T-helper 17 cell (primary cell): ENCODE measurements around the gene DIAPH3. TPM values are rescaled to one million over a fixed set of nuclear protein-coding genes. Genes with fewer than 3 reads are reported as not detected.

Source experiments
- ATAC-seq: fragments of 150-1000 bp; cut with Tn5 transposase; 2 replicates; pipeline ENCODE4 v1.10.0; 2021; ENCODE audit warnings: mild to moderate bottlenecking, moderate library complexity
- DNase-seq, 3 donors: peaks; one replicate each; pipeline versions ENCODE4 v3.0.0 to v3.0.0-alpha.2; 2020 to 2021
- H3K9me3 ChIP-seq: one replicate; pipeline ENCODE4 v1.7.0; 2013; ENCODE audit warnings: low read length, mild to moderate bottlenecking; ENCODE audit not compliant: control insufficient read depth, poor library complexity, severe bottlenecking
- H3K27ac Mint-ChIP-seq: one replicate; pipeline ENCODE4 v1.8.0; 2022; ENCODE audit warnings: mild to moderate bottlenecking, moderate library complexity, mixed read lengths
- H3K27me3 Mint-ChIP-seq: one replicate; pipeline ENCODE4 v1.8.0; 2022; ENCODE audit warnings: mixed read lengths
- H3K36me3 Mint-ChIP-seq: one replicate; pipeline ENCODE4 v1.8.0; 2022; ENCODE audit warnings: low read depth, mixed read lengths
- H3K4me1 Mint-ChIP-seq: one replicate; pipeline ENCODE4 v1.8.0; 2022; ENCODE audit warnings: mild to moderate bottlenecking, mixed read lengths
- H3K4me3 Mint-ChIP-seq: one replicate; pipeline ENCODE4 v1.8.0; 2022; ENCODE audit warnings: mild to moderate bottlenecking, moderate library complexity, mixed read lengths
- total RNA-seq, 4 donors: library from RNA in 2 of 4; stranded (reverse) in 2 of 4; gene quantifications; one replicate each; pipeline ENCODE4 v1.2.3 and lab custom pipeline; 2022 to 2026

DIAPH3 gene
- total RNA-seq, 2 donors from 2014 or later: 0.42 TPM; not detected in 1

DNA sequence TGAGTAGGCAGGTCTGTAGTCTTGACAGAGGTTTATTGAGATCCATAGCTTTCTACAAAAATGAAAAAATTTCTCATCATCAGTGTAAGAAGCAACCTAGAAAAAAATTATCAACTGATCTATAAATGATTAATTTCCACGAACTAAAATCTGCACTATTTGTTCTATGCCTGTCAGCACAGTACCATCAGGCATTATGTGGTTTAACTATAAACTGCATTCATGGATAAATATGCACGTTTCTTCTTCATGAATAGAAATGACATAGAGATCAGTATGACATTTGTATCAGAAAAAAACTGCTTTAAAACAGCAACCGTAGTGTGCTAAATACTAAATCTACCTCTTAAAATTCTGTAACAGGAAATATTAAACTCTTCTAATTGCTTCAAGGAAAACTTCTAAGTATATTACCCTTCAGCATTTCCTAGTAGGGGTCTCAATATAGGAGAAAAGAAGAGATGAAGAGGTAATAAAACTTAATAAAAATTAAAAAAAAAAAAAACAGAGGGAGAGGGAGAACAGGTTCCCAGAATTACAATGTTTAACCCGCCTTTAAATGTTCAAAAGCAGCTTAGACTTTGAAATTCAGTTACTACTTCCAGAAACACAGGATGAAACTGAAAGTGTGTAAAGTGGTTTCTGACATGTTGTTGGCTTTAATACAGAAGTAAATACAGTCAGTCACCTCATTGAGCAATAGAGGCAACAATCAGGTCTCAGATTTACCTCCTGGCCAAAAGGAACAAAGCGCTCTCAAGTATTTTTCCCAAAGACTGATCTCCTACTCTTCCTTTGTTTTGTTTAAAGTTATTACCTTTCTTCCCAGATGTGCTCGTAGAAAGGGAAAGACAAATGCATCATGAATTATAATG is 144.4 kb downstream of the DIAPH3 start:
- ATAC-seq: no peak
- peak overlapping the region; percentile 9 for H3K4me3 Mint-ChIP-seq
- peaks cover 3% of the 10 kb centered on the region for H3K4me1 Mint-ChIP-seq
- no peaks in the 10 kb centered on the region for H3K36me3 Mint-ChIP-seq
- no peaks in the 10 kb centered on the region for H3K9me3 ChIP-seq
- no peak overlapping the region for H3K27ac Mint-ChIP-seq
- no peak for DNase-seq
- no peaks in the 10 kb centered on the region for H3K27me3 Mint-ChIP-seq

DNA sequence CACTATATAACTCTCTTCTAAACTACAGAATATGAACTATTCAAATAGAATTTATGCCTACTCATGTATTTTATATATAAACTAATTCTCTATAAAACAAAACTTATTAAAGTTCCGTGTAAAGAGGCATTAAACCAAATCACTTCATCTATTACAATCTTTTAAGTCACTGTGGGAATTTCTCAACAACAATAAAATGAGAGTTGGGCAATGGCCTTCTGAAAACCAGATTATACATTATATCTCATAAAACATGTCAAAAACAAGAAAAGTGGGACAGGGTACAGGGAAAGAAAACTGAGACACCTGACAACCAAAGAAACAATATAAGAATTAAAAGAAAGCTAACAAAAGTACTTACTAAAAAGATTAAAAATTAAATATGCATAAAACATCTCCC is 145.2 kb downstream of the DIAPH3 start:
- no peaks in the 10 kb centered on the region for H3K27me3 Mint-ChIP-seq
- peaks cover 3% of the 10 kb centered on the region for H3K4me1 Mint-ChIP-seq
- no peaks in the 10 kb centered on the region for H3K36me3 Mint-ChIP-seq
- H3K9me3 ChIP-seq: no peaks in the 10 kb centered on the region
- H3K4me3 Mint-ChIP-seq: no peak overlapping the region
- DNase-seq (no peak), ATAC-seq (no peak)
- H3K27ac Mint-ChIP-seq: no peak overlapping the region

DNA sequence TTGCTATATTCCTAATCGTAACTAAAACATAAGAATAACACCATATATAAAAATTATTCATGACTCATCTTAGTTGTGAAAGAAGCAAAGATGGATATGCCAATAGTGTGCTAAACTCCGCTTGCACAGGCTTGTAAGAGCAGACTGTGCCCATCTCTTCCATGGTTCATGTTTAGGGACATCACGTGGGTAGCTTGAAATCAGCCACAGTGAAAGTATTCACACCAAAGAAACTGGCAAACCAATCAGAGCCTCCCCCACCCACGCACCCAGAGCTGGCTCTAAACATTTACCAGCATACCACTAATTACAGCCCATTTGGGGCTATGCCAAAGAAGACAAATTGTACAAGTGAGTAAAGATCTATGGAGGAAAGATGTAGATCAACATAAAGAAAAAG is 147.5 kb downstream of the DIAPH3 start:
- Mint-ChIP-seq H3K27me3 (no peaks in the 10 kb centered on the region), H3K4me1 (peaks cover 3% of the 10 kb centered on the region), H3K4me3 (no peak overlapping the region), H3K27ac (no peak overlapping the region), H3K36me3 (no peaks in the 10 kb centered on the region)
- no peak for DNase-seq
- ATAC-seq: no peak
- no peaks in the 10 kb centered on the region for H3K9me3 ChIP-seq

DNA sequence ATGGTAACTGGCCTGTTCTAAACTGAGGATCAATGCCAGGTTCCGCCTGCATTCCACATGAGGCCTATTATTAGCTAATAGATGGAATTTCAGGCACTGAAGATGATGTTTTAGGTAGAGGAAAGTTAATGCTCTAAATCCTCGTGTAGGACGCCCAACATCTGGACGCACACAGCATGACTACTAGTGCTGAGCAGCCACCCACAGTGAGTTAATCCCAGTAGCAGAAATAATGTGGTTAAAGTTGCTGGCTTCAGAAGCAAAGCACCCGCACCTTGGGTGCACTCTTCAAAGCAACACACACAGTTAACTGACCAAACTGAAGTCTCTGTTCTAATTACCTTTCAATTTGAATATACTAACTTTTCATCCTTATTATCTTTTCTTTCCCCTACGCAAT is 150.6 kb downstream of the DIAPH3 start:
- ATAC-seq: no peak

DNA sequence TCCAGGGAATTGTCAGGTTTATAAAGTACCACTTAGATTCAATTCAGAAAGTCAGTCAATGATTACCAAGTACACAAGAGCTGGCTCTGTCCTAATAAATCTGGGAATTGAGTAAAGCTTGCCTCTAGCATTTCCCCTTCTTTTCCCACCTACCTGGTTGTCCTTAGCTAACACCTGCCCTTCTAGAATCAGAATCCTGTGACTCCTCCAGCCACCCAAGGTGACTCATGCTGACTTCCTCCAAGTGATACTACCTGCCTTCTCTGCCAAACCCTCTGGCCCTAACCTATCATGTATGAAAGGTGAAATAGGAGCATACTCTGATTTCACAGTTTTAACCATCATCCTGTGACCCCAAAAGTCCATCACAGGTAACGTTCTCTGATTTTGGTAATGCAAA is 151.2 kb downstream of the DIAPH3 start:
- Mint-ChIP-seq H3K4me1 (no peaks in the 10 kb centered on the region), H3K27me3 (no peaks in the 10 kb centered on the region), H3K36me3 (no peaks in the 10 kb centered on the region), H3K27ac (no peak overlapping the region), H3K4me3 (no peak overlapping the region)
- DNase-seq (no peak), ATAC-seq (no peak)
- H3K9me3 ChIP-seq: no peaks in the 10 kb centered on the region

More for the DNA sequence above, 150.6 kb downstream of the DIAPH3 start:
- no peak for DNase-seq
- Mint-ChIP-seq H3K4me3 (no peak overlapping the region), H3K27ac (no peak overlapping the region), H3K36me3 (no peaks in the 10 kb centered on the region), H3K4me1 (no peaks in the 10 kb centered on the region), H3K27me3 (no peaks in the 10 kb centered on the region)
- H3K9me3 ChIP-seq: no peaks in the 10 kb centered on the region

DNA sequence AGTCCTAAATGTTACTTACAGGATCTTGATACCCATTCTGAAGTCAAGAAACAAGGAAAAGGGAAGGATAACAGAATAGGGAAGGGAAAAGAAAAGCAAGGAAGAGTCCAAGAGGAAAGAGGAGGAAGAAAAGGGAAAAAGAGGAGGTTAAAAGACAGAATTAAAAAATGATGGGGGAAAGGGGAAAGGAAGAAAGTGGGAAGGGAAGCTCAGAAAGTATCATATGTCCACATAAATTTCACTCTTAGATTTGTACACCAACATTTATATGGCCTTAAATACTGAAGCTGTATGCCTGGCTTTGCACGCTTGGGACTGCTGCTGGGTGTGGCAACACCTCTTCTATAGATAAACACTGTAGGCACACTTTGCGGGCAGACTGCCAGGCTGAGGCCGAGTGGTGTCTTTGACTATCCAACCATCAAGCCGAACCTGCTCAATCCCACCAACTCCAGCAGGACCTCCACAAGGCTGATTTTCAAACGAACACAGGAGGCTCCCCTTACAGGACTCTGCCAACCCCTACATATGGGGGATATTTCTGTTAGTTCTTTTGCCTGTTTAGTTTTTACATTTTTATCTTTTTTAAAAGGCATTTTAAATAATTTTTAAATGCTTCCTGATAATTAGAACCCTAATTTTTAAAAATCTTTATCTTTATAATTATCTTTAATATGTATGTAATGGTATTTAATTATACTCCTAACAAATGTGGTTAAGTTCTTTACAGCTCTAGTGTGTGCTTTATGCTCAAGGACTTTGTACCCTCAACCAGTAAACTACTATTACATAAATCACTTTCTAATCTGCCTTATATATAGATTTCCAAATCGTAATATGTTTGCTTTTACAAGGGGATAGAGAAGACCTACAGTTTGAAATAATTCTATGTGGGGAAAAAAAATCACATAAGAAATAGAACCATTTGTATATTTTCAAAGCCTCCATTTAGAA is 154.2 kb downstream of the DIAPH3 start:
- Mint-ChIP-seq H3K27me3 (no peaks in the 10 kb centered on the region), H3K4me3 (no peak overlapping the region), H3K36me3 (no peaks in the 10 kb centered on the region), H3K4me1 (no peaks in the 10 kb centered on the region), H3K27ac (no peak overlapping the region)
- no peak for ATAC-seq
- no peaks in the 10 kb centered on the region for H3K9me3 ChIP-seq
- no peak for DNase-seq

DNA sequence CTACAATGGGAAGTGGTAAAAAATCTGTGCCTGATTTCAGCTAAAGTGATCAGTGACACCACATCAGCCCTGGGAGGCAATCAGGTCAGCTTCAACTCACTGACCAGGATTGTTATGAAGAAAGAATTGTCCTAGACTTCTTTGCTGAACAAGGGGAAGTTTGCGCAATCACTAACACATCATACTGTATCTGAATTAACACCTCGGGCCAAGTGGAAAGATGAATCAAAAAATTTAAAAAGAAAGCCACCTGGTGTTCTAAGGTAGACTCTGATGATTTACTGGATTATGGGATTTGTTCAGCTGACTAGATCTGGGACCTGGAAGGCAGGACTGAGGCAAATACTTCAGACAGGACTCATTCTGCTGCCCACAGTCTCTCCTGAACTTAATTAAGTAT is 161.8 kb downstream of the DIAPH3 start:
- no peak overlapping the region for H3K4me3 Mint-ChIP-seq
- H3K36me3 Mint-ChIP-seq: no peaks in the 10 kb centered on the region

DNA sequence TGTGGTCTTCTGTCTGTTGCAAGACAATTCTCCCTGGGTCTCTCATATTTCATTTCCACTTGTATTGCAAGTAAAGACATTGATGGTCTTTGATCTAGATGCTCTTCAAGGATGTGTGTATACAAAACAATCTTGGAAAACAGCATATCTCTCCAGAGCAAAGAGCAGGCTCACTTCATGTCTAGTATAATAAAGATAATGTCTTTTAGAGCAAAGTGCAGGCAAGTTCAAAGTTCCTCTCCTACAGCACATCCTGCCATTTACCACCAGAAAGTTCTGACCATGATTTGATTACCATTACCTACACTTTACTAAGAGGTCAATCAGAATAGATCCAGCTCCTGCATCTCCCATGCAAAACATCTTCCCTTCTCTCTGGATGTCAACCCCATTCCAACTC is 162.8 kb downstream of the DIAPH3 start:
- H3K9me3 ChIP-seq: no peaks in the 10 kb centered on the region
- Mint-ChIP-seq H3K27ac (no peak overlapping the region), H3K36me3 (no peaks in the 10 kb centered on the region), H3K4me1 (peaks cover 2% of the 10 kb centered on the region), H3K4me3 (no peak overlapping the region), H3K27me3 (no peaks in the 10 kb centered on the region)
- ATAC-seq (no peak), DNase-seq (no peak)

More for the DNA sequence above, 161.8 kb downstream of the DIAPH3 start:
- Mint-ChIP-seq H3K4me1 (peaks cover 2% of the 10 kb centered on the region), H3K27ac (no peak overlapping the region), H3K27me3 (no peaks in the 10 kb centered on the region)
- DNase-seq (no peak), ATAC-seq (no peak)
- no peaks in the 10 kb centered on the region for H3K9me3 ChIP-seq

DNA sequence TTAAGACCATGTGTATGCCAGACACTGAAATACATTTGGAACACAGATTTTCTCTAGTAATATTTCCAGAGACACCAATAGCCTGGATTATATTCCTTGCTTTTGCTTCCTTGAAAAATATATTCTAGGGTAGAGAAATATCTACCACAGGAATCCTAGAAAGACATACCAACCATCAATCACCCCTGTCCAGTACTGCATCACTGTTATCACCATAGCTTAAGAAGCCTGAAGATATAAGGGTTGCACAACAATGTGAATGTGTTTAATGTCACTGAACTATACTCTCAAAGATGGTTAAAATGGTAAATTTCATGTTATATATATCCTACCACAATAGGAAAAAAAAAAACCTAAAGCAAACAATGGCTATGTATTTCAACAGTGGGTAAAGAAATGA is 163.6 kb downstream of the DIAPH3 start:
- Mint-ChIP-seq H3K36me3 (no peaks in the 10 kb centered on the region), H3K4me1 (peaks cover 2% of the 10 kb centered on the region), H3K27ac (no peak overlapping the region), H3K27me3 (no peaks in the 10 kb centered on the region), H3K4me3 (no peak overlapping the region)
- DNase-seq (no peak), ATAC-seq (no peak)
- H3K9me3 ChIP-seq: no peaks in the 10 kb centered on the region

DNA sequence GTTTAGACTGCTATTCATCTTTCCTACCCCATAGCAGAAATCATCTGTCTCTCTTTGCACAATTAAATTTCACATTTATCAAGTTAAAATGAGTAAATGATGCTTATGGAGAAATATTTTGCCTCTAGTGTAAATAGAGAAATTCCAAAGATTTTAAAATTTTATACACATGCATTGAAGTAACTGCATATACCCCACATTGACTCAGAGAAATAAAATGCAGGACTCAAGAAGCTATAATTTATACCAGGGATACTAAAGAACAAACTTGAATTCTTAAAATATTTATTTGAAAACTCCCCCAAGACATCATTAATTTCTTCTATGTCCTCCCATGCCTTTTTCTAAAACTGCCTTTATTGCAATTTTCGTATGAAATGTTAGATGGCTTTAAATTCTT is 165.8 kb downstream of the DIAPH3 start:
- Mint-ChIP-seq H3K27ac (no peak overlapping the region), H3K36me3 (no peaks in the 10 kb centered on the region), H3K27me3 (no peaks in the 10 kb centered on the region), H3K4me1 (peaks cover 2% of the 10 kb centered on the region), H3K4me3 (no peak overlapping the region)
- H3K9me3 ChIP-seq: no peaks in the 10 kb centered on the region
- DNase-seq: no peak
- no peak for ATAC-seq

DNA sequence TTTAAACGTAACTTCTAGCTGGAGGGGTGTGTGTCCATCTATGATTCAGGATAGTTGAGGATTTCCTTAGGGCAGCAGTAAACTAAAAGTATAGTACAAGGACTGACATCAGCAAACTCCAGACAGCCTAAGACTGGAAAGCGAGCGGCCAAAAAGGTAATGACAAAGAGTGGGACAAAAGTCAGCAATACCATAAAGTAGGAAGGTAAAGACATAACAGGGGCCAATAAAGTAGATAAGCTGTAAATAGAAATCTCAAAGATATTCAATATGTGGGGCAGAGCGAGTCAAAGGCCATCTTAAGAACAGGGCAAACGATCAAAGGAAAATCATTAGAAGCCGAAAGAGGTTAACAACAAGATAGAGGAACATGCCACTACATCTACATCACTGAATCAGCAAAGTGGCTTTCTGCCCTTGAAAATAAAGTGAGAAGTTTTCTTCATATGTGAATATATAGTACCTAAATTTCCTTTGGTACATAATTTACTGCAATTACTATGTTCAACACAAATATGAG is 167.2 kb downstream of the DIAPH3 start:
- H3K27ac Mint-ChIP-seq: no peak overlapping the region
- no peaks in the 10 kb centered on the region for H3K4me1 Mint-ChIP-seq
- no peaks in the 10 kb centered on the region for H3K36me3 Mint-ChIP-seq
- no peak overlapping the region for H3K4me3 Mint-ChIP-seq
- DNase-seq: no peak
- no peak for ATAC-seq
- no peaks in the 10 kb centered on the region for H3K27me3 Mint-ChIP-seq
- H3K9me3 ChIP-seq: no peaks in the 10 kb centered on the region

DNA sequence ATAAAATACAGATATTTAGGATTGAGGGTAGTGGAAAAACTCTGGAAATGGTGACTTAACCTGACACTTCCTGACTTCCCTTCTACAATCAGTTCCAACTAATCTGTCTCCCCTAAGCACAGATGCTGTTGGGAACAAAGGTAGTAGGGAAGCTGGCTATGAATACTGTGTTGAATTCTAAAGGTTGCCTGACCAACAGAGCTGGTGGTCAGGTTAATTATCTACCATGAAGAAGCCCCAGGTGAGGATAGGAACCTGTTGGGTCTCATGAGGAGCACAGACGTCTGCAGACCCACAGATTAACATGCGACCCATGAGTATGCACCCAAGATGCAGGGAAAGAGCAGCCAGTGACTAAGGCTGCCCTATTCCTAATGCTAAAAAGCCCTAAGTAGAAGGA is 172.3 kb downstream of the DIAPH3 start:
- no peak overlapping the region for H3K27ac Mint-ChIP-seq
- H3K27me3 Mint-ChIP-seq: no peaks in the 10 kb centered on the region
- H3K4me3 Mint-ChIP-seq: no peak overlapping the region
- no peaks in the 10 kb centered on the region for H3K36me3 Mint-ChIP-seq
- no peak for ATAC-seq
- no peaks in the 10 kb centered on the region for H3K9me3 ChIP-seq
- H3K4me1 Mint-ChIP-seq: no peaks in the 10 kb centered on the region
- no peak for DNase-seq

DNA sequence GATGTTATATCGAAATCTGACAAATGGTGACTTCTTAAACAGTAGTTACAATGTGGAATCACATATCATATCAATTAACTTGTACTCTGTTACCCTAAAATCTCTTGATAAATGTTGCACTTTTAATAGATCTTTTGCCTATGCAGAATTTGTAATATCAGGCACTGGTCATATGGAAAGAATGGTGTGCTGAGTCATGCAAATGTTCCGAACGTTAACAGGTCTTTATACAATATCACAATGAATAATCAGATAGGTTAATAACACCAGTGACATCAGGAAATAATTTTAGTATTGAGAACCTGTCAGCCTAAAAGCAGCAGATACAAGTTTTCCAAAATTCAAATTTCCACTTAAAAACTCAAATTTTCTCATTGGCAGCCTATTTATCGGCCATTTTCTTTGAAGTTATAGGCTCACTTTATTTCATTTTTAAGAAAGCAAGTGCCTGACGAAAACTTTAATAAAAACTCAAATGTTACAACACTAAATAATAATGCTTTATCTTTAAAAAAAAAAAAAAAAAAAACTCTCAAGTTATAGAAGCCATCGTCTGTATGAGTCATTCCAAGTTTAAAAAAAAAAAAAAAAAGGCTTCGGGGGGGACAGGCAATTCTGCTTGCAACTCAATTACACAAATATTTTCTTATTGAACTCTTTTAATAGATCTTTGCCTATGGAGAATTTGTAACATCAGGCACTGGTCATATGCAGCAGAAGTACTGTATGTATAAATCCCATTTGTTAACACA is 180.9 kb downstream of the DIAPH3 start:
- DNase-seq (no peak), ATAC-seq (no peak)
- H3K9me3 ChIP-seq: no peaks in the 10 kb centered on the region
- Mint-ChIP-seq H3K27ac (no peak overlapping the region), H3K4me3 (no peak overlapping the region), H3K36me3 (no peaks in the 10 kb centered on the region), H3K4me1 (peaks cover 2% of the 10 kb centered on the region), H3K27me3 (no peaks in the 10 kb centered on the region)
